Raji (cell line): ENCODE measurements around the gene ZNF300.
"Not testable (repeated sequence)": the region's sequence is repeated elsewhere in the genome, so short reads cannot be mapped to it uniquely, and the experiment has no call there.

Experiments used
- POLR2A ChIP-seq: IDR thresholded peaks from 2 replicates; pipeline ENCODE4 v1.6.1; 2011; ENCODE audit warnings: low read depth, low read length, control low read depth; ENCODE audit not compliant: insufficient read depth

The ZNF300 gene

DNA sequence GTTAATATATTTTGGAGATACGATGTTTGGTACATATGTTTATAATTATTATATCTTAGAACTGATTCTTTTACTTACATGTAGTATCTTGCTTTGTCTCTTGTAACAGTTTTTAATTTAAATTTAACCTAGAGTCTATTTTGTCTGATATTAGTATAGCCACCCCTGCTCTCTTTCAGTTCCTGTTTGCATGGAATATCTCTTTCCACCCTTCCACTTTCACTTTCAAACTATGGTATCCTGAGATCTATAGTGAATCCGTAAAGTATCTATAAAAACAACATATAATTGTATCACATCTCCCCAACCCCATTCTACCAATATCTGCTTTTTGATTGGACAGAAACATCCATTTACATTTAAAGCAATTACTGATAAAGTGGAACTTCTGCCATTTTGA, 51.2 kb downstream of the ZNF300 start:
- TF ChIP-seq POLR2A, result no peak

DNA sequence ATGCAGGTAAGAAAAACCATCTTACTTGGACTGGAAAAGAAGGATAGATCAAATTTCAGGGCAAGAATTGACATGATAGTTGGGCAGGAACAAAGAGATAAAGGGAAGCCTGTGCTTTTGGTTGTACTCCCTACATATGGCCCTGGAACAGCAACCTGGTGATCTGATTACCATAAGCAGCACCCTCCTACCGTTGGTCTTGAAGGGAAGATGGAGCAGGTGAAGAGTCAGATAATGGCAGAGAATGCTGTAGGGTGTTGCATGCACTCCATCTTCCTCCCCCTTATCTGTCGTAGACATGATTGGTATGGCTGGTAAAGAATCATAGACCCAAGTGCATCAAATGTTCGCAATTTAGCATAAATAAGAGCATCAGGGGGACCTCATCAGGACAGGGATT, 53.7 kb downstream of the ZNF300 start:
- no peak for TF ChIP-seq POLR2A

DNA sequence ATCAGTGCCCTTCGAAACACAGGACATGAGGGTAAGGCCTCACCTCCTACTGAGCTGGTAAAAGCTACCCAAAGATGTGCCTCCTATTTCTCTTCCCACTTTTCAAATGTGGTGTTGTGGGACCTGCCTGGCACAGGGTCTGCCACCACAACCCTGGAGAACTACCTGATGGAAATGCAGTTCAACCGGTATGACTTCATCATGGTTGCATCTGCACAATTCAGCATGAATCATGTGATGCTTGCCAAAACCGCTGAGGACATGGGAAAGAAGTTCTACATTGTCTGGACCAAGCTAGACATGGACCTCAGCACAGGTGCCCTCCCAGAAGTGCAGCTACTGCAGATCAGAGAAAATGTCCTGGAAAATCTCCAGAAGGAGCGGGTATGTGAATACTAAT, 56.5 kb downstream of the ZNF300 start:
- no peak for TF ChIP-seq POLR2A

DNA sequence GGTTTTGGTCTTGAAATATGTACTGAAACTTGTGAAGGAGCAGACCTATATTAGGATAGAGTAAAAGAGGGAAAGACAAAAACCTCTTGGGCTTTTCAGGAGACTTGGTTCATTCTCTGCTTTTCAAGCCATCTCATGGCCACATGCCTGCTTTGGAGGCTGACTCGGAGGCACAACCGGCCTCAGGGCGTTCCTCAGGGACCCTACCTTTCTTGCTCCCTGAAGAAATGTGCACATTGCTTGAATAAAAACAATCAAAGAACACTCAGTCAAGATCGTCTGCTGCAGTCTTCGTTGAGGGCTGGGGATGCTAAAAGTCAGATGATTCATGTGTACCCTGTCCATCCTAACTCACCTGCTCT, 57.5 kb downstream of the ZNF300 start:
- TF ChIP-seq POLR2A, result no peak

DNA sequence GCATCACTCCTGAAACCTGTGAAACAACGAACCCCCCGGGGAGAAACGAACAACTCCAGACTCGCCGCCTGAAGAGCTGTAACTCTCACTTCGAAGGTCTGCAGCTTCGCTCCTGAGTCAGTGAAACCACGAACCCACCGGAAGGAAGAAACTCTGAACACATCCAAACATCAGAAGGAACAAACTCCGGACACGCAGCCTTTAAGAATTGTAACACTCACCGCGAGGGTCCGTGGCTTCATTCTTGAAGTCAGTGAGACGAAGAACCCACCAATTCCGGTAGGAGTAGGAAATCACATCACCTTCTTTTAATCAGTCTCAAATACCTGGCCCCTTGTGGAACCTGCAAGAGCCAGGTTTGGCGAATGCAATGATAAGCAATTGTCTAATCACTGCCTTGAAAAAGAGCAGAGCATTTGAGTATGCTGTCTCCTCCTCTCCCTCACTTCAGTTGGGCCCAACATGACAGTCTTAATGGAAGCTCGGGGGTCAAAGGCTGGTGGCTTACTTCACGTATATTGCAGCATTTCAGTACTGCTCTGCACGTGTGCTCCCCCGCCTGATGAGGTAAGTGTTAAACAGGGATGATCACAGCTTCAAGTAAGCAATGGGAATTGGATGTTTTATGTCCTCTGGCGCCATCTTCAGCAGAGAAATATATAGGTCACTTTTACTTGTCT, 58.0 kb downstream of the ZNF300 start:
- no peak for TF ChIP-seq POLR2A

DNA sequence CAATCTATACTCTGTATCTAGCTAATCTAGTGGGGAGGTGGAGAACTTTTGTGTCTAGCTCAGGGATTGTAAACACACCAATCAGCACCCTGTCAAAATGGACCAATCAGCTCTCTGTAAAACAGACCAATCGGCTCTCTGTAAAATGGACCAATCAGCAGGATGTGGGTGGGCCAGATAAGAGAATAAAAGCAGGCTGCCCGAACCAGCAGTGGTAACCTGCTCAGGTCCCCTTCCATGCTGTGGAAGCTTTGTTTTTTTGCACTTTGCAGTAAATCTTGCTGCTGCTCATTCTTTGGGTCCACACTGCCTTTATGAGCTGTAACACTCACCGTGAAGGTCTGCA, 58.5 kb downstream of the ZNF300 start, which contains the start of gene IRGM:
TSS of gene IRGM (plus strand) at position 214 of the 346 bp plus-strand sequence. CDS start 1,603 bp downstream, outside the sequence.
- TF ChIP-seq POLR2A, result not testable (repeated sequence)
